Adipocyte (in vitro differentiated cells): ENCODE data around the gene ANKRD11.

ENCODE experiments used
- DNase-seq: peaks from one replicate; pipeline ENCODE4 v3.0.0-alpha.2; 2015; ENCODE audit warnings: low read depth
- H3K27me3 ChIP-seq: replicated peaks from 2 replicates; pipeline ENCODE4 v1.7.0; 2013; ENCODE audit warnings: mild to moderate bottlenecking, low read length, moderate library complexity; ENCODE audit not compliant: control insufficient read depth, insufficient read depth
- H3K36me3 ChIP-seq: 2 replicates; pipeline ENCODE4 v1.7.0; 2013; ENCODE audit warnings: low read length, mild to moderate bottlenecking, moderate library complexity; ENCODE audit not compliant: control insufficient read depth, insufficient read depth, severe bottlenecking
- H3K4me1 ChIP-seq: 2 replicates; pipeline ENCODE4 v1.7.0; 2013; ENCODE audit warnings: mild to moderate bottlenecking, low read length, moderate library complexity; ENCODE audit not compliant: control insufficient read depth, insufficient read depth
- H3K4me3 ChIP-seq: 2 replicates; pipeline ENCODE4 v1.7.0; 2013; ENCODE audit warnings: mild to moderate bottlenecking, low read length, moderate library complexity
- H3K9ac ChIP-seq: 2 replicates; pipeline ENCODE4 v1.7.0; 2013; ENCODE audit warnings: mild to moderate bottlenecking, low read length, moderate library complexity
- H3K9me3 ChIP-seq: 2 replicates; pipeline ENCODE4 v1.7.0; 2013; ENCODE audit warnings: mild to moderate bottlenecking, low read length, moderate library complexity; ENCODE audit not compliant: control insufficient read depth

The ANKRD11 gene

GRCh38 chr16:89373355-89374110, 116.8 kb downstream of the ANKRD11 start:
- DNase-seq = no peak
- no peak overlapping the region for H3K9ac ChIP-seq
- no peaks in the 10 kb centered on the region for H3K27me3 ChIP-seq
- H3K4me3 ChIP-seq = no peak overlapping the region
- H3K36me3 ChIP-seq = peaks cover 12% of the 10 kb centered on the region
- no peaks in the 10 kb centered on the region for H3K9me3 ChIP-seq
- H3K4me1 ChIP-seq = peaks cover 17% of the 10 kb centered on the region

- H3K9ac ChIP-seq = no peak overlapping the region
- peaks cover 19% of the 10 kb centered on the region for H3K4me1 ChIP-seq
- peaks cover 12% of the 10 kb centered on the region for H3K36me3 ChIP-seq
- no peak for DNase-seq
- no peaks in the 10 kb centered on the region for H3K27me3 ChIP-seq
- no peaks in the 10 kb centered on the region for H3K9me3 ChIP-seq
- no peak overlapping the region for H3K4me3 ChIP-seq
Measured at GRCh38 chr16:89371968-89372634, 118.3 kb downstream of the ANKRD11 start.

- Histone ChIP-seq H3K27me3 (no peaks in the 10 kb centered on the region), H3K36me3 (peaks cover 12% of the 10 kb centered on the region), H3K4me3 (no peak overlapping the region), H3K9ac (no peak overlapping the region), H3K9me3 (no peaks in the 10 kb centered on the region), H3K4me1 (peaks cover 22% of the 10 kb centered on the region)
- DNase-seq = no peak
Measured at GRCh38 chr16:89371386-89371785, 119.0 kb downstream of the ANKRD11 start.

GRCh38 chr16:89370601-89371000, 119.8 kb downstream of the ANKRD11 start:
- no peak for DNase-seq
- peaks cover 12% of the 10 kb centered on the region for H3K36me3 ChIP-seq
- peaks cover 23% of the 10 kb centered on the region for H3K4me1 ChIP-seq

GRCh38 chr16:89370081-89370511, 120.3 kb downstream of the ANKRD11 start:
- peak; percentile 63 for DNase-seq
- Histone ChIP-seq H3K9ac (no peak overlapping the region), H3K9me3 (no peaks in the 10 kb centered on the region), H3K4me1 (peaks cover 27% of the 10 kb centered on the region), H3K36me3 (peaks cover 12% of the 10 kb centered on the region), H3K27me3 (no peaks in the 10 kb centered on the region), H3K4me3 (no peak overlapping the region)

More at GRCh38 chr16:89370601-89371000, 119.8 kb downstream of the ANKRD11 start:
- Histone ChIP-seq H3K9ac (no peak overlapping the region), H3K9me3 (no peaks in the 10 kb centered on the region), H3K4me3 (no peak overlapping the region), H3K27me3 (no peaks in the 10 kb centered on the region)

- Histone ChIP-seq H3K4me1 (peaks cover 34% of the 10 kb centered on the region), H3K27me3 (no peaks in the 10 kb centered on the region), H3K36me3 (peaks cover 12% of the 10 kb centered on the region), H3K4me3 (no peak overlapping the region), H3K9me3 (no peaks in the 10 kb centered on the region), H3K9ac (no peak overlapping the region)
- DNase-seq = no peak
Measured at GRCh38 chr16:89369266-89369895, 121.0 kb downstream of the ANKRD11 start.

GRCh38 chr16:89368604-89369249, 121.6 kb downstream of the ANKRD11 start:
- Histone ChIP-seq H3K4me3 (no peak overlapping the region), H3K4me1 (peaks cover 40% of the 10 kb centered on the region), H3K36me3 (peaks cover 12% of the 10 kb centered on the region), H3K27me3 (no peaks in the 10 kb centered on the region), H3K9ac (no peak overlapping the region), H3K9me3 (no peaks in the 10 kb centered on the region)
- no peak for DNase-seq

GRCh38 chr16:89367538-89367915, 122.8 kb downstream of the ANKRD11 start:
- peaks cover 45% of the 10 kb centered on the region for H3K4me1 ChIP-seq
- H3K27me3 ChIP-seq = no peaks in the 10 kb centered on the region
- no peak overlapping the region for H3K4me3 ChIP-seq
- peaks cover 12% of the 10 kb centered on the region for H3K36me3 ChIP-seq
- no peaks in the 10 kb centered on the region for H3K9me3 ChIP-seq
- H3K9ac ChIP-seq = no peak overlapping the region
- DNase-seq = no peak

GRCh38 chr16:89366561-89367537, 123.5 kb downstream of the ANKRD11 start:
- H3K36me3 ChIP-seq = peaks cover 11% of the 10 kb centered on the region
- no peak overlapping the region for H3K4me3 ChIP-seq
- DNase-seq = no peak
- no peaks in the 10 kb centered on the region for H3K27me3 ChIP-seq
- H3K9me3 ChIP-seq = no peaks in the 10 kb centered on the region
- H3K9ac ChIP-seq = no peak overlapping the region
- peaks cover 50% of the 10 kb centered on the region for H3K4me1 ChIP-seq

GRCh38 chr16:89365996-89366395, 124.4 kb downstream of the ANKRD11 start:
- H3K27me3 ChIP-seq = no peaks in the 10 kb centered on the region
- no peaks in the 10 kb centered on the region for H3K9me3 ChIP-seq
- DNase-seq = no peak
- H3K36me3 ChIP-seq = peaks cover 2% of the 10 kb centered on the region
- no peak overlapping the region for H3K4me3 ChIP-seq
- H3K9ac ChIP-seq = no peak overlapping the region
- H3K4me1 ChIP-seq = peaks cover 56% of the 10 kb centered on the region
